Measurements from ENCODE around the gene AANAT. TPM values are rescaled to one million over a fixed set of nuclear protein-coding genes. Genes with fewer than 3 reads are reported as not detected.
A peak's percentile ranks its signal among the peaks of the same experiment; 100 is the strongest.

AANAT gene
- not detected for total RNA-seq
- polyA plus RNA-seq = under 1 TPM in 2 of 3 donors, not detected in 1; 0.19 to 0.22 TPM
- long read RNA-seq, donor 1, partial matches to known transcripts = 0 of 31 reads
- long read RNA-seq, donor 1, other reads (novel, unspliced or antisense) = 31 of 31 reads
- long read RNA-seq, donor 2 = 0 reads

- peaks cover 0 to 38% (median 26%) of the 10 kb centered on the region in 6 donors for H3K36me3 ChIP-seq
- H3K27ac ChIP-seq = peak within 1 kb of the TSS in 4 of 8 donors; percentile 23 to 55 (median 38)
- intact Hi-C loops (cut with DNase I; ENCODE audit: low total_unique reads) = loop anchor here (5.0 kb wide), 1 partner anchor 40 kb away; no protein-coding TSS in a partner anchor
- H3K4me3 ChIP-seq = no peak within 1 kb of the TSS
- TF ChIP-seq POLR2AphosphoS5 (IDR thresholded peaks at IDR 0.05) (peak in 2 of 3 donors; percentile 36 to 59), POLR2A (IDR thresholded peaks at IDR 0.05) (no peak)
- no peak for DNase-seq
- H3K27me3 ChIP-seq (replicated peaks in 1 of 7) = no peaks in the 10 kb centered on the region
- peaks cover 7 to 32% (median 17%) of the 10 kb centered on the region in 6 donors for H3K4me1 ChIP-seq
- WGBS, 5 donors = 82 to 93% (median 83%) methylated on average over 5 to 11 of the region's 11 CpGs
- H3K9me3 ChIP-seq = no peaks in the 10 kb centered on the region
Observed at GRCh38 chr17:76467366-76467765, at the start of gene AANAT. AANAT (plus strand) TSS chr17:76467603; CDS start chr17:76468747, 1,144 bp downstream.

- Histone ChIP-seq H3K27ac (peak overlapping the region in 1 of 8 donors; percentile 30), H3K9me3 (no peaks in the 10 kb centered on the region), H3K36me3 (peaks cover 0 to 15% (median 0%) of the 10 kb centered on the region in 6 donors), H3K4me1 (peaks cover 0 to 85% (median 45%) of the 10 kb centered on the region in 6 donors), H3K27me3 (replicated peaks in 1 of 7) (no peaks in the 10 kb centered on the region), H3K4me3 (no peak overlapping the region)
- WGBS, 5 donors = 74 to 85% (median 84%) methylated on average over 16 to 17 of the region's 17 CpGs
- intact Hi-C loops (cut with DNase I; ENCODE audit: low total_unique reads) = no loop called here
- TF ChIP-seq CTCF (IDR thresholded peaks at IDR 0.05 in 8 of 11, conservative IDR thresholded peaks at IDR 0.05 in 3 of 11) (no peak), POLR2A (IDR thresholded peaks at IDR 0.05) (no peak), POLR2AphosphoS5 (IDR thresholded peaks at IDR 0.05) (no peak)
- DNase-seq = peak; percentile 70
Observed at GRCh38 chr17:76419576-76420260, 47.7 kb upstream of the AANAT start.

DNA sequence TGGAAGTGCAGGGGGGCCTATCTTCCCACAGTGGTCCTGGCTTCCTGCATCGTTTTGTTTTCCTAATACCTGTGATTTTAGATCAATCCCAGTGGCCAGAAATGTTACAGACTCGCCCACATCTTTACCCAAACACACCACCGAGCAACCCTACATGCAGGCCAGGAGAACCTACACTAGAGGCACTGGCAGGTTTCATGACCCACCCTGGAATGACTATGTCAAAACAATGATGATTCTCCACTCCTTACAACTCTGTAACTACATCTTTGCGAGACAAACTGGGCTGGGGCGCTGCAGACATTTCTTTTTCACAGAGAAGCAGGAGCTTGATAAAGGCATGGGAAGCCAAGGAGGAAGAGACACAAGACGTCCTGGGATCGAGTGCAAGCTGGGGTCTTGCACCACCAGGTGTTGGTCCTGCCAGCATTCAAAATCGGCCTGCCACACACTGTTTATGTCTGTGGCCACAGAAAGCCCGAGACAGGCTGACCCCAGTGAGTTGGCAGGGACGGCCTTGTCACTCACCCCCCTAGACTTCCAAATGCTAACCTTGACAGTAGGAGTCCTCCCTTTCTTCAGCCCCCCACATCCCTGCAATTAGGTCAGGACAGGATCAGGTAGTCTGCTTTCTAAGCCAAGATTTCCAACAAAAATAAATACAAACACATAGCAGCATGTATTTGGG lies 46.9 kb upstream of the AANAT start:
- WGBS, 5 donors = 66 to 83% (median 77%) methylated on average over 10 of the region's 10 CpGs
- peaks cover 0 to 84% (median 43%) of the 10 kb centered on the region in 6 donors for H3K4me1 ChIP-seq
- H3K27ac ChIP-seq = peak overlapping the region in 1 of 8 donors; percentile 30
- intact Hi-C loops (cut with DNase I; ENCODE audit: low total_unique reads) = no loop called here
- DNase-seq = no peak
- no peaks in the 10 kb centered on the region for H3K27me3 ChIP-seq (replicated peaks in 1 of 7)
- TF ChIP-seq POLR2A (IDR thresholded peaks at IDR 0.05) = no peak
- TF ChIP-seq CTCF (IDR thresholded peaks at IDR 0.05 in 8 of 11, conservative IDR thresholded peaks at IDR 0.05 in 3 of 11) = no peak
- no peak for TF ChIP-seq POLR2AphosphoS5 (IDR thresholded peaks at IDR 0.05)
- no peak overlapping the region for H3K4me3 ChIP-seq
- peaks cover 0 to 15% (median 0%) of the 10 kb centered on the region in 6 donors for H3K36me3 ChIP-seq
- H3K9me3 ChIP-seq = no peaks in the 10 kb centered on the region

DNA sequence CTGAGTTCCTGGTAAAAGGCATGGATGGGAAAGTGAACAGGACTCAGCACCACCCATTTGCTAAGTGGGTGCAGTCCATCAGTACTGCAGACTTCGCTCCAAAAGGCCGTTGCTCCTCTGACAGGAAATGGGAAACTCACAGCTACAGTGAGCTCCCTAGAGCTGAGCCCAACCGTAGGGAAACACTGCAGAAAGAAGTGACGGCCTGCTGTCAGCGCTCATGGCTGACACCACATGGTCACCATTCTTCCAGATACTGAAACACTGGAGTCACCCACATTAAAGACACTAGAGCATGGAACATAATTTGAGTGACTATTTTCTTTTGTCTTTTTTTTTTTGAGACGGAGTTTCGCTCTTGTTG lies 46.4 kb upstream of the AANAT start:
- peak overlapping the region in 1 of 8 donors; percentile 30 for H3K27ac ChIP-seq
- peaks cover 0 to 15% (median 0%) of the 10 kb centered on the region in 6 donors for H3K36me3 ChIP-seq
- H3K4me1 ChIP-seq = peaks cover 0 to 89% (median 43%) of the 10 kb centered on the region in 6 donors
- H3K4me3 ChIP-seq = no peak overlapping the region
- H3K27me3 ChIP-seq (replicated peaks in 1 of 7) = no peaks in the 10 kb centered on the region
- H3K9me3 ChIP-seq = no peaks in the 10 kb centered on the region
- WGBS, 5 donors = 73 to 78% (median 75%) methylated on average over 7 of the region's 7 CpGs
- no peak for TF ChIP-seq POLR2AphosphoS5 (IDR thresholded peaks at IDR 0.05)
- TF ChIP-seq CTCF (IDR thresholded peaks at IDR 0.05 in 8 of 11, conservative IDR thresholded peaks at IDR 0.05 in 3 of 11) = no peak
- no peak for TF ChIP-seq POLR2A (IDR thresholded peaks at IDR 0.05)
- peak; percentile 46 for DNase-seq
- intact Hi-C loops (cut with DNase I; ENCODE audit: low total_unique reads) = no loop called here

Measured in spleen (tissue), 13 donors.